Ovary (tissue), 9 donors: ENCODE measurements around the gene ERMAP. TPM values are rescaled to one million over a fixed set of nuclear protein-coding genes. Genes with fewer than 3 reads are reported as not detected.
A peak's percentile ranks its signal among the peaks of the same experiment; 100 is the strongest.

ENCODE experiments used
- DNase-seq, 5 donors: peaks; one replicate each; pipeline ENCODE4 v3.0.0-alpha.2; 2019 to 2020
- H3K27ac ChIP-seq, 2 donors: fragments of 200-600 bp; one replicate each; pipeline versions ENCODE4 v1.5.1 to v1.8.0; 2019 to 2022
- H3K27me3 ChIP-seq: fragments of 200-600 bp; one replicate; pipeline ENCODE4 v1.8.0; 2022
- H3K36me3 ChIP-seq: fragments of 200-600 bp; sonication (generic); one replicate; pipeline ENCODE4 v1.5.1; 2019
- H3K4me1 ChIP-seq: one replicate; pipeline ENCODE4 v1.8.1; 2013; ENCODE audit warnings: mild to moderate bottlenecking, moderate library complexity; ENCODE audit not compliant: insufficient read depth
- H3K4me3 ChIP-seq: fragments of 200-600 bp; sonication (generic); one replicate; pipeline ENCODE4 v1.5.1; 2017
- H3K9me3 ChIP-seq, 2 donors: fragments of 200-600 bp in 1 of 2; sonication (generic) in 1 of 2; one replicate each; pipeline versions ENCODE4 v1.5.1 to v1.8.1; 2013 to 2019; ENCODE audit warnings: mild to moderate bottlenecking in 1 of 2, moderate library complexity in 1 of 2
- EP300 ChIP-seq: sonication (generic); formaldehyde crosslinking; IDR thresholded peaks from one replicate; pipeline ENCODE4 v1.6.1; 2017; ENCODE audit warnings: antibody characterized with exemption
- POLR2A ChIP-seq: fragments of 450-650 bp; IDR thresholded peaks from one replicate; pipeline ENCODE4 v1.6.1; 2017; ENCODE audit warnings: antibody characterized with exemption, mild to moderate bottlenecking, moderate library complexity
- WGBS, 3 donors: extraction: QIAGEN DNeasy Blood & Tissue Kit in 1 of 3; methylation state at CpG; one replicate each; pipeline versions ENCODE4 v1.1.5 to v1.1.7; 2013 to 2017; 5-methylcytosine and 5-hydroxymethylcytosine counted together
- intact Hi-C, 4 donors: fragments of 100-400 bp; cut with DNase I; formaldehyde crosslinking; loops; one replicate each; pipeline versions ENCODE4 v1.11.0 to v1.15.1; 2022 to 2023
- polyA plus RNA-seq, 2 donors: library from polyadenylated mRNA; stranded (reverse); fragments of 200-250 nt in 1 of 2; fragments of 350-450 nt in 1 of 2; fragmentation: Illumina TruSeq in 1 of 2; extraction: RNeasy Lipid Tissue Mini Kit (QIAGEN cat#74804) in 1 of 2; gene quantifications; one replicate each; pipeline ENCODE4 v1.2.3, GENCODE V29; 2013 to 2014
- total RNA-seq, 7 donors: library from RNA; depleted of rRNA in 2 of 7; stranded (reverse); fragments of >200 nt in 2 of 7; fragmentation: NEBNext Ultra II Directional in 3 of 7; extraction: Animal tissue kit (Norgen Biotek cat#: 25700) in 3 of 7; gene quantifications; one replicate each; pipeline versions ENCODE4 v1.1.0 to v1.2.4, GENCODE V29; 2016 to 2023
- TF ChIP-seq, protein P1 (sequence below), 3 donors: fragments of 450-650 bp in 2 of 3; fragments of 200-600 bp in 1 of 3; IDR thresholded peaks; one replicate each; pipeline versions ENCODE4 v1.5.1 to v1.8.0; 2016 to 2022; ENCODE audit warnings: antibody characterized with exemption in 3 of 3, mild to moderate bottlenecking in 1 of 3
- donor health status: DM: no; HTN: no; CAD: no; lungs with moderate emphysema.
- donor health status: DM: no; HTN: no; CAD: no.
- donor health status: Bipolar disorder and iron deficiency.
- donor health status: DM: yes; HTN: yes; CAD: no.
- donor health status: DM: no; HTN: no; CAD: no.
- donor health status: DM: yes; HTN: yes; CAD: no.

Gene ERMAP
- total and polyA plus RNA-seq, 9 donors: 3.2 to 12.8 (median 7.7) TPM

DNA sequence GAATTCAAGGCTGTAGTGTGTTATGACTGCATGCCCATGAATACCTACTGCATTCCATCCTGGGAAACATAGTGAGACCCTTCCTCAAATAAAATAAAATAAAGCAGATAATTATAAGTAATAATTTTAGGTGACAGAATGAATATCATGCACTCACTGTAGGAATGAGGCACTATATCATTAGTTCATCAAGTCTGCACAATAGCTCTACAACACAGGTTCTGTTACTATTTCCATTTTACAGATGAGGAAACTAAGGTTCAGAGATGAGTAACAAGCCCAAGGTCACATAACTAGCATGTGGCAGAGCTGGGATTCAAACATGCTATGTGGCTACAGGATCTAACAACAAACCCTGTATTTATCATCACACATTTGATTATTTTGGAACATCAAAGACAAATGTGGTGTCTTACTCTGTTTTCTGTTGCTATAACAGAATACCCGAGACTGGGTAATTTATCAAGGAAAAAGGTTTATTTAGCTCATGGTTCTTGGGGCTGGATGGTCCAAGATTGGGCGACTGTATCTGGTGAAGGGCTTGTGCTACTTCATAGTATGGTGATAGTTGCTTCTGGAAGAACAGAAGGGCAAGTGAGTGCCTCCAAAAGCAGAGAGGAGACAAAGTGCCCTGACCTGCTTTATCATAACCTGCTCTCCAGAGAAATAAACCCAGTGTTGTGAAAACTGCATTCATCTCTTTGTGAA is 24.7 kb downstream of the ERMAP start:
- Histone ChIP-seq H3K27me3 (no peaks in the 10 kb centered on the region), H3K9me3 (no peaks in the 10 kb centered on the region), H3K36me3 (no peaks in the 10 kb centered on the region), H3K4me3 (no peak overlapping the region), H3K4me1 (peaks cover 3% of the 10 kb centered on the region), H3K27ac (no peak overlapping the region)
- no peak for DNase-seq
- no peak for TF ChIP-seq EP300
- no peak for TF ChIP-seq POLR2A
- TF ChIP-seq, protein P1, sequence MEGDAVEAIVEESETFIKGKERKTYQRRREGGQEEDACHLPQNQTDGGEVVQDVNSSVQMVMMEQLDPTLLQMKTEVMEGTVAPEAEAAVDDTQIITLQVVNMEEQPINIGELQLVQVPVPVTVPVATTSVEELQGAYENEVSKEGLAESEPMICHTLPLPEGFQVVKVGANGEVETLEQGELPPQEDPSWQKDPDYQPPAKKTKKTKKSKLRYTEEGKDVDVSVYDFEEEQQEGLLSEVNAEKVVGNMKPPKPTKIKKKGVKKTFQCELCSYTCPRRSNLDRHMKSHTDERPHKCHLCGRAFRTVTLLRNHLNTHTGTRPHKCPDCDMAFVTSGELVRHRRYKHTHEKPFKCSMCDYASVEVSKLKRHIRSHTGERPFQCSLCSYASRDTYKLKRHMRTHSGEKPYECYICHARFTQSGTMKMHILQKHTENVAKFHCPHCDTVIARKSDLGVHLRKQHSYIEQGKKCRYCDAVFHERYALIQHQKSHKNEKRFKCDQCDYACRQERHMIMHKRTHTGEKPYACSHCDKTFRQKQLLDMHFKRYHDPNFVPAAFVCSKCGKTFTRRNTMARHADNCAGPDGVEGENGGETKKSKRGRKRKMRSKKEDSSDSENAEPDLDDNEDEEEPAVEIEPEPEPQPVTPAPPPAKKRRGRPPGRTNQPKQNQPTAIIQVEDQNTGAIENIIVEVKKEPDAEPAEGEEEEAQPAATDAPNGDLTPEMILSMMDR (IDR thresholded peaks at IDR 0.05): no peak
- intact Hi-C loops: no loop called here
- 63 to 90% (median 85%) methylated on average over 2 of the region's 2 CpGs for WGBS, 3 donors

GRCh38 chr1:42844592-42845140 is 27.7 kb downstream of the ERMAP start:
- no peak for DNase-seq
- Histone ChIP-seq H3K4me1 (peaks cover 8% of the 10 kb centered on the region), H3K4me3 (no peak overlapping the region), H3K36me3 (no peaks in the 10 kb centered on the region), H3K9me3 (no peaks in the 10 kb centered on the region), H3K27me3 (no peaks in the 10 kb centered on the region), H3K27ac (no peak overlapping the region)
- intact Hi-C loops: no loop called here
- 87 to 91% (median 90%) methylated on average over 4 of the region's 4 CpGs for WGBS, 3 donors
- TF ChIP-seq, protein P1 (IDR thresholded peaks at IDR 0.05): no peak
- TF ChIP-seq EP300 (no peak), POLR2A (no peak)

GRCh38 chr1:42845193-42845592 is 28.3 kb downstream of the ERMAP start:
- H3K9me3 ChIP-seq: no peaks in the 10 kb centered on the region
- peaks cover 8% of the 10 kb centered on the region for H3K4me1 ChIP-seq
- H3K4me3 ChIP-seq: no peak overlapping the region
- no peaks in the 10 kb centered on the region for H3K36me3 ChIP-seq
- WGBS, 3 donors: 58 to 67% (median 59%) methylated on average over 1 of the region's 1 CpG
- no peaks in the 10 kb centered on the region for H3K27me3 ChIP-seq
- intact Hi-C loops: no loop called here
- TF ChIP-seq POLR2A (no peak), EP300 (no peak)
- TF ChIP-seq, protein P1 (IDR thresholded peaks at IDR 0.05): no peak
- no peak for DNase-seq
- H3K27ac ChIP-seq: no peak overlapping the region

GRCh38 chr1:42845866-42846256 is 28.9 kb downstream of the ERMAP start:
- TF ChIP-seq EP300: no peak
- no peak for TF ChIP-seq POLR2A
- TF ChIP-seq, protein P1 (IDR thresholded peaks at IDR 0.05): no peak
- peaks cover 8% of the 10 kb centered on the region for H3K4me1 ChIP-seq
- intact Hi-C loops: no loop called here
- H3K27ac ChIP-seq: no peak overlapping the region
- peak overlapping the region; percentile 93 for H3K4me3 ChIP-seq
- WGBS, 3 donors: 5 to 6% (median 6%) methylated on average over 10 of the region's 10 CpGs
- H3K9me3 ChIP-seq: no peaks in the 10 kb centered on the region
- H3K27me3 ChIP-seq: no peaks in the 10 kb centered on the region
- H3K36me3 ChIP-seq: no peaks in the 10 kb centered on the region
- no peak for DNase-seq
